Measurements from ENCODE around the gene NFX1. TPM values are rescaled to one million over a fixed set of nuclear protein-coding genes. Genes with fewer than 3 reads are reported as not detected.

Gene NFX1
- total RNA-seq, 3 donors from 2014 or later: 36.3 to 45.5 (median 38.3) TPM

- H3K27ac ChIP-seq: no peak overlapping the region
- no peak for TF ChIP-seq POLR2AphosphoS5 (IDR thresholded peaks at IDR 0.05)
- TF ChIP-seq, protein P1, sequence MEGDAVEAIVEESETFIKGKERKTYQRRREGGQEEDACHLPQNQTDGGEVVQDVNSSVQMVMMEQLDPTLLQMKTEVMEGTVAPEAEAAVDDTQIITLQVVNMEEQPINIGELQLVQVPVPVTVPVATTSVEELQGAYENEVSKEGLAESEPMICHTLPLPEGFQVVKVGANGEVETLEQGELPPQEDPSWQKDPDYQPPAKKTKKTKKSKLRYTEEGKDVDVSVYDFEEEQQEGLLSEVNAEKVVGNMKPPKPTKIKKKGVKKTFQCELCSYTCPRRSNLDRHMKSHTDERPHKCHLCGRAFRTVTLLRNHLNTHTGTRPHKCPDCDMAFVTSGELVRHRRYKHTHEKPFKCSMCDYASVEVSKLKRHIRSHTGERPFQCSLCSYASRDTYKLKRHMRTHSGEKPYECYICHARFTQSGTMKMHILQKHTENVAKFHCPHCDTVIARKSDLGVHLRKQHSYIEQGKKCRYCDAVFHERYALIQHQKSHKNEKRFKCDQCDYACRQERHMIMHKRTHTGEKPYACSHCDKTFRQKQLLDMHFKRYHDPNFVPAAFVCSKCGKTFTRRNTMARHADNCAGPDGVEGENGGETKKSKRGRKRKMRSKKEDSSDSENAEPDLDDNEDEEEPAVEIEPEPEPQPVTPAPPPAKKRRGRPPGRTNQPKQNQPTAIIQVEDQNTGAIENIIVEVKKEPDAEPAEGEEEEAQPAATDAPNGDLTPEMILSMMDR (IDR thresholded peaks at IDR 0.05): no peak
- no peak for TF ChIP-seq POLR2A (IDR thresholded peaks at IDR 0.05)
- H3K4me1 ChIP-seq: peaks cover 0 to 8% of the 10 kb centered on the region in 2 donors
- DNase-seq (ENCODE audit: low spot score in 2 of 2): no peak
- intact Hi-C loops (cut with DNase I; ENCODE audit: low total_unique reads): no loop called here
- no peaks in the 10 kb centered on the region for H3K9me3 ChIP-seq
- no peaks in the 10 kb centered on the region for H3K27me3 ChIP-seq
- H3K36me3 ChIP-seq: peaks cover 8% of the 10 kb centered on the region
- H3K4me3 ChIP-seq: no peak overlapping the region
These were observed 29.9 kb upstream of the NFX1 start for GRCh38 chr9:33260372-33260771.

DNA sequence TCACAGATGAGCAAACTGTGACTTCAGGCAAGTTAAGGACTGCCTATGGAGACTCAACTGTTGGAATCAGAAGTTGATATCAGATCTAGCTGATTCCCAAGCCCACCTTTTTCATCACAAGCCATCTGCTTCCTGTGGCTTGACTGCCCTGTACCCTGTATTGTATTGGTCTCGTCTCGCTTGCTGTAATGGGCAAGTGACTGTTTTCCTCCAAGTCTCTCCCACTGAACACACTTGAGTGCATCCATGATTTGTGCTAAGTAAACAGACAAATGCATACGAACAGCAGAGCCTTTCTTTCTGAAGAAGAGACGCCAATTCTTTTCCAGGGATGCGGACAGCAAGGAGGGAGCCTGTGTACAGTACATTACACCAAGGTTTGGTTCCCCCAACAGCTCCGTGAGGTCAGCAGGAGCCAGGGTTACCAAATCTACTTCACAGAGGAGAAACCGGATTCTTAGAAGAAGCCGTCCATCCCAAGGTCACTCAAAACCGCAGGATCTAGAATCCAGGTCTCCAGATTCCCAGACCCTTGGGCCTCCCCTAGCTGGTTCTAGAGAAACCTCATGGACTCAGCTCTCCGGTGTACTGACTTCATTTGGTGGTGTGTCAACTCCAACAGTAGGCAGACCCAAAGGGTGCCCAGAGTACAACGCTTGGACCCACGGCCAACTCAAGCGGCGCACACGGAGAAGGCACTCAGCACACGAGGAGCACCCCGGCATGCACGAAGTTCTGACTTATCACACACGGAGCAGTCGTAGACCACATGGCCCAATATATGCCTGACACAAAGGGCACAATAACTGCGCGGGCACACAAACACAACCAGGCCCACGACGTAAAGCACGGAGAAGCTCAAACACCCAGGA lies 26.9 kb upstream of the NFX1 start:
- no peaks in the 10 kb centered on the region for H3K27me3 ChIP-seq
- no peaks in the 10 kb centered on the region for H3K9me3 ChIP-seq
- TF ChIP-seq, protein P1 (IDR thresholded peaks at IDR 0.05): no peak
- TF ChIP-seq POLR2AphosphoS5 (IDR thresholded peaks at IDR 0.05) (no peak), POLR2A (IDR thresholded peaks at IDR 0.05) (no peak)
- H3K36me3 ChIP-seq: no peaks in the 10 kb centered on the region
- peak overlapping the region; percentile 95 for H3K27ac ChIP-seq
- peak overlapping the region; percentile 97 to 98 (median 98) for H3K4me3 ChIP-seq
- H3K4me1 ChIP-seq: peaks cover 0 to 8% of the 10 kb centered on the region in 2 donors
- intact Hi-C loops (cut with DNase I; ENCODE audit: low total_unique reads): loop anchor here (2.0 kb wide), 1 partner anchor 73 kb away; no protein-coding TSS in a partner anchor
- no peak for DNase-seq (ENCODE audit: low spot score in 2 of 2)

DNA sequence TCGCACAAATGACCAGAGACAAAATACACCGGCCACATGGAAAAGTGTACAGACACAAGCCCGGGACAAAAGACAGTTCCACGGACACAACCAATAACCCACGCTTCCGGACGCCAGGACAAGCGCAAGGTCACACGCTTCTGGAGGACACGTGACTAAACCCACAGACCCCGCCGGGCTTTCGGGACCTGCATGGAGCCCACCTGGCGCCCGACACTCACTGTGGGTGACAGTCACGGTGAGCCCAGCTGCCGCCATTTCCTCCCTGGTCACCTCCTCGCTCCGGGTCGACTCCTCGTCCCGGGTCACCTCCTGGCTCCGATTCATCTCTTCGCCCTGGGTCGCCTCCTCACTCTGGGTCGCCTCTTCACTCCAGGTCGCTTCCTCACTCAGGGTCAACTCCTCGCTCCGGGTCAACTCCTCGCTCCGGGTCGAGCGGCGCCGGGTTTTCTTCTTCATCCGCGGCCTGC lies 26.3 kb upstream of the NFX1 start:
- Histone ChIP-seq H3K27ac (peak overlapping the region; percentile 95), H3K9me3 (no peaks in the 10 kb centered on the region), H3K4me1 (peaks cover 0 to 8% of the 10 kb centered on the region in 2 donors), H3K4me3 (peak overlapping the region; percentile 97 to 98 (median 98)), H3K36me3 (no peaks in the 10 kb centered on the region), H3K27me3 (no peaks in the 10 kb centered on the region)
- intact Hi-C loops (cut with DNase I; ENCODE audit: low total_unique reads): loop anchor here (2.0 kb wide), 1 partner anchor 73 kb away; no protein-coding TSS in a partner anchor
- TF ChIP-seq, protein P1 (IDR thresholded peaks at IDR 0.05): no peak
- TF ChIP-seq POLR2AphosphoS5 (IDR thresholded peaks at IDR 0.05): no peak
- TF ChIP-seq POLR2A (IDR thresholded peaks at IDR 0.05): no peak
- peak; percentile 31 to 59 for DNase-seq (ENCODE audit: low spot score in 2 of 2)

DNA sequence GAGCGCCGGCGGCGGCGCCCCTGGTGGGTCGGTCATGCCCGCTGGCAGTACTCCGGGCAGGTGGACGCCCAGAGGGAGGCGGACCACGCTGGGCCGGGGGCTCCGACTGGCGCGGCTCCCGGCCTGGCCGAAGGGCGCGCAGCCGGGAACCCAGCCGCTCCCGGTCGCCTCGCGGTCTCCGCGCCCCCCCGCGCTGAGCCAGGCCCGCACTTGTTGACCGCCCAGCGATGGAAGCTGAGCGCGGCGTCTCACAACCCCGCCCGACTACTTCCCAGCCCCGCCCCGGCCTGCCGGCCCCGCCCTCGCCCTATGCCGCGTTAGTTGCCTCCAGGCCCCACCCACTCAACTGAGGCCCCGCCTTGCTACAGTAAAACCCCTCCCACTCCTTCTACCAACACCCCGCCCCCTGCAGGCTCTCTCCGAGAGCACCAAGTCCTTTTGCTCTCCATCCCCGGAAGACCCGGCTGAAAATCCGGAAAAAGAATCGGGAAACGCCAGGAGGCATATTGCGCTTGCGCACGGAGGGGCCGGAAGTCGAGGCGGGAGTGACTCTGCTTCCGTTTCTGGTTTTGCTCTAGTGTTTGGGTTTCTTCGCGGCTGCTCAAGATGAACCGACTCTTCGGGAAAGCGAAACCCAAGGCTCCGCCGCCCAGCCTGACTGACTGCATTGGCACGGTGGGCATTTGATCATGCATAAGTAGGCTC lies 25.7 kb upstream of the NFX1 start, which contains the start of the genes BAG1 and CHMP5:
Gene BAG1 (minus strand): TSS at position 236 of the 705 bp plus-strand sequence.
Gene CHMP5 (plus strand): TSS at position 577 of the 705 bp plus-strand sequence. CDS start 30 bp downstream, at position 607.
- Histone ChIP-seq H3K4me1 (peaks cover 0 to 8% of the 10 kb centered on the region in 2 donors), H3K9me3 (no peaks in the 10 kb centered on the region), H3K27me3 (no peaks in the 10 kb centered on the region), H3K36me3 (no peaks in the 10 kb centered on the region), H3K4me3 (peak within 1 kb of the TSS; percentile 97 to 98 (median 98)), H3K27ac (peak within 1 kb of the TSS; percentile 95)
- DNase-seq (ENCODE audit: low spot score in 2 of 2): peak; percentile 99 to 100
- TF ChIP-seq, protein P1 (IDR thresholded peaks at IDR 0.05): peak in 1 of 3 donors; percentile 28
- TF ChIP-seq POLR2A (IDR thresholded peaks at IDR 0.05) (peak; percentile 8), POLR2AphosphoS5 (IDR thresholded peaks at IDR 0.05) (peak; percentile 61 to 80 (median 66))
- intact Hi-C loops (cut with DNase I; ENCODE audit: low total_unique reads): loop anchor here (2.0 kb wide), 1 partner anchor 74 kb away; no protein-coding TSS in a partner anchor

All from breast epithelium (tissue), 4 donors.